H1 (cell line): ENCODE measurements around the gene GEMIN7. TPM values are rescaled to one million over a fixed set of nuclear protein-coding genes. Genes with fewer than 3 reads are reported as not detected.

ENCODE experiments used
- EGR1 ChIP-seq: IDR thresholded peaks from 2 replicates; pipeline ENCODE4 v1.6.1; 2011; ENCODE audit warnings: low read depth, low read length, borderline replicate concordance
- GABPA ChIP-seq: IDR thresholded peaks from 2 replicates; pipeline ENCODE4 v1.6.1; 2011; ENCODE audit warnings: mild to moderate bottlenecking, low read length, moderate library complexity, borderline replicate concordance; ENCODE audit not compliant: insufficient read depth
- polyA plus RNA-seq, 7 experiments: library from polyadenylated mRNA; depleted of rRNA in 3 of 7; stranded (reverse) in 5 of 7; unstranded in 2 of 7; fragments of >200 nt in 5 of 7; fragments of 200-250 nt in 2 of 7; gene quantifications; 1 replicate in 5 of 7; 2 replicates in 1 of 7; 4 replicates in 1 of 7; pipeline versions ENCODE4 v1.2.1 to v1.2.3, GENCODE V29; 2011 to 2013; ENCODE audit warnings: missing spikeins in 2 of 7, mixed read lengths in 2 of 7
- total RNA-seq: library from RNA; stranded (reverse); fragmentation: NEBNext Ultra II Directional; extraction: Animal tissue kit (Norgen Biotek cat#: 25700); gene quantifications from 2 replicates; pipeline ENCODE4 v1.2.1, GENCODE V29; 2021

The GEMIN7 gene
- total and polyA plus RNA-seq, 2 of the 8 experiments (the other 6 are each of a cell fraction or from before 2014, with no cell fraction given): 48.0 to 91.6 TPM

DNA sequence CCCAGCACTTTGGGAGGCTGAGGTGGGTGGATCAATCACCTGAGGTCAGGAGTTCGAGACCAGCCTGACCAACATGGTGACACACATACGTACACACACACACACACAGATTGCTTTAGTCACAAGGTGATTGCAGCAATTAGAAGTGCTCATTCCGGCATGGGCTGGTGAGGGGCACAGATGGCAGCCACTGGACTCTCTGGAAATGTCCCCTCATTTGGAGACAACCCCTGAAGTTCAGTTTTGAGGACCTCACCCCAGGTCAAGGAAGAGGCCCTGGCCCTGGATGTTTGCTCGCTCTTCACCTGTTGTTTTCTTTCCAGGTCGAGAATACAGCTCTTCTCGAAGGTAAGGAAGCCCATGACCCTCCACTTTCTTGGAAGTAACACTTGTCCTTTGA is 8.8 kb upstream of the GEMIN7 start (continued):
- TF ChIP-seq GABPA (no peak), EGR1 (no peak)
